NB4 (cell line): Measurements from ENCODE around the gene AKAP7.

Experiments used
- DNase-seq: peaks from one replicate; pipeline ENCODE4 v3.0.0; 2010; ENCODE audit warnings: low read depth
- H3K4me3 ChIP-seq: one replicate; pipeline ENCODE4 v1.5.1; 2011; ENCODE audit warnings: mild to moderate bottlenecking, low read depth, low read length, moderate library complexity
- MYC ChIP-seq: IDR thresholded peaks from 2 replicates; pipeline ENCODE4 v1.6.1; 2011; ENCODE audit warnings: low read depth, low read length
- POLR2A ChIP-seq: IDR thresholded peaks from 2 replicates; pipeline ENCODE4 v1.6.1; 2011; ENCODE audit warnings: mild to moderate bottlenecking; ENCODE audit not compliant: insufficient read length; ENCODE audit errors: extremely low read depth
- TF ChIP-seq, protein P1 (sequence below): IDR thresholded peaks from one replicate; pipeline ENCODE4 v1.5.1; 2012; ENCODE audit warnings: low read depth, low read length
- TF ChIP-seq, protein P2 (sequence below): IDR thresholded peaks from 2 replicates; pipeline ENCODE4 v1.6.1; 2011; ENCODE audit warnings: low read depth, low read length

AKAP7 gene

DNA sequence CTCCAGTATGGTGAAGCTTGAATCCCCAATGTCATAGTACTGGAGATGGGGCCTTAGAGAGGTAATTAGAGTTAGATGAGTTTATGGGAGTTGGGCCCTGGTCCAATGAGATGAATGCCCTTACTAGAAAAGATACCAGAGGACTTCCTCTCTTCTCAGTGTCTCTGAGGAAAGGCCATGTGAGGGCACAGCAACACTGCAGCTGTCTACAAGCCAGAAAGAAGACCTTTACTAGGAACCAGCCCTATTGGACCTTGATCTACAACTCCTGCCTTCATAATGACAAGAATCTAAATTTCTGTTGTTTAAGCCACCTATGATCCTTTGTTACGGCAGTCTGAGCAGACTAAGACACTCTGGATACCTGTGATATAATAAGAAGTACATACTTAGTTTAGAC is 31.4 kb upstream of the AKAP7 start:
- H3K4me3 ChIP-seq, result no peak overlapping the region
- TF ChIP-seq, protein P1, sequence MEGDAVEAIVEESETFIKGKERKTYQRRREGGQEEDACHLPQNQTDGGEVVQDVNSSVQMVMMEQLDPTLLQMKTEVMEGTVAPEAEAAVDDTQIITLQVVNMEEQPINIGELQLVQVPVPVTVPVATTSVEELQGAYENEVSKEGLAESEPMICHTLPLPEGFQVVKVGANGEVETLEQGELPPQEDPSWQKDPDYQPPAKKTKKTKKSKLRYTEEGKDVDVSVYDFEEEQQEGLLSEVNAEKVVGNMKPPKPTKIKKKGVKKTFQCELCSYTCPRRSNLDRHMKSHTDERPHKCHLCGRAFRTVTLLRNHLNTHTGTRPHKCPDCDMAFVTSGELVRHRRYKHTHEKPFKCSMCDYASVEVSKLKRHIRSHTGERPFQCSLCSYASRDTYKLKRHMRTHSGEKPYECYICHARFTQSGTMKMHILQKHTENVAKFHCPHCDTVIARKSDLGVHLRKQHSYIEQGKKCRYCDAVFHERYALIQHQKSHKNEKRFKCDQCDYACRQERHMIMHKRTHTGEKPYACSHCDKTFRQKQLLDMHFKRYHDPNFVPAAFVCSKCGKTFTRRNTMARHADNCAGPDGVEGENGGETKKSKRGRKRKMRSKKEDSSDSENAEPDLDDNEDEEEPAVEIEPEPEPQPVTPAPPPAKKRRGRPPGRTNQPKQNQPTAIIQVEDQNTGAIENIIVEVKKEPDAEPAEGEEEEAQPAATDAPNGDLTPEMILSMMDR, result no peak
- TF ChIP-seq, protein P2, sequence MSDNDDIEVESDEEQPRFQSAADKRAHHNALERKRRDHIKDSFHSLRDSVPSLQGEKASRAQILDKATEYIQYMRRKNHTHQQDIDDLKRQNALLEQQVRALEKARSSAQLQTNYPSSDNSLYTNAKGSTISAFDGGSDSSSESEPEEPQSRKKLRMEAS, result no peak
- TF ChIP-seq POLR2A (no peak), MYC (no peak)
- no peak for DNase-seq

DNA sequence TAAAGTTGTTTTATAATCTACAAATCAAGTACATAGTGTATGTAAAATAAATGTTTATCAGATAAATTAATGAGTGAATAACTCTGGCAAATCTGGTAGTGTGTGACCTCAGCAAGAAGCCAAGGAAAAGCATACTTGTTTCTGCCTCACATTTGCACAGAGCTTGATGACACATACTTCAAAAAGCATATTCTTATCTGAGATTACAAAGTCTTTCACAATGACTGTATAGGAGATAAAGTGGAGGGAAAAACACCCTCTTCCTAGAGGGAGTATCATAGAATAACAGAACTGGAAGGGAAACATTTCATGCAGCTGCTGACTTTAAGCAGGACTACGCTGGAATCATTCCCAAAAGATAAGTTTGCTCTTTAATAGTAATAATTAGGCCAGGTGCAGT is 28.1 kb upstream of the AKAP7 start:
- H3K4me3 ChIP-seq, result no peak overlapping the region
- no peak for DNase-seq
- TF ChIP-seq, protein P1, result no peak
- TF ChIP-seq, protein P2, result no peak

DNA sequence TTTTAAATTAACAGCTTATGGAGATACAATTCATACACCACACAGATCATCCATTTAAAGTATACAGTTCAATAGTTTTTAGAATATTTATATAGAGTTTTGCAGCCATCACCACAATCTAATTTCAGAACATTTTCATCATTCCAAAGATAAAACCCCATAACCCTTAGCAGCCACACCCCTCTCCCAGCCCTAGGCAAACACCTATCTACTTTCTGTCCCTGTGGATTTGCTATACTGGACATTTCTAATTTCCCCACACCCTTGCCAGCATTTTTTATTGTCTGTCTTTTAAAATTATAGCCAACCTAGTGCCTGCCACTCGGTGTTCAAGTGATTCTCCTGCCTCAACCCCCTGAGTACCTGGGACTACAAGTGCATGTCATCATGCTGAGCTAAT is 23.0 kb upstream of the AKAP7 start:
- H3K4me3 ChIP-seq, result no peak overlapping the region
- DNase-seq, result no peak
- TF ChIP-seq, protein P2, result no peak
- TF ChIP-seq MYC (no peak), POLR2A (no peak)
- TF ChIP-seq, protein P1, result no peak

DNA sequence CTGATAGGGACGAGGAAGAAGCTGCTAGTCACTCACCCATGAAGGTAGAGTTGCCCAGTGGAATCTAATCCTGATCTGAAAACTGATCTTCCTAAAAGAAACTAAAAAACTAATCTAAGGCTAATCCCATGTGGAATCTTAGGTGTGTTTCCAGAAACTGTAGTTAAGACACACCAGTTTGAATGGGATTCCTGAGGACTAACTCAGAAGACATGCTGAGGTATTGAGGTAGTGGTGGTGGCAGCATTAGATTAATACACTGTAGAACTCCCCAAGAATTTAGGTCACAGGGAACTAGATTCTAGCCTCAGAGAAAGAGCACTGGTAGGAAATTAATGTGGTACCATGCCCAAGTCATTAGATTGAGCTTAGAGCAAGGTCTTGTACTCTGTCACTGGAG is 19.6 kb upstream of the AKAP7 start:
- no peak overlapping the region for H3K4me3 ChIP-seq
- DNase-seq, result no peak
- no peak for TF ChIP-seq MYC
- TF ChIP-seq, protein P1, result no peak
- TF ChIP-seq, protein P2, result no peak
- TF ChIP-seq POLR2A, result no peak

DNA sequence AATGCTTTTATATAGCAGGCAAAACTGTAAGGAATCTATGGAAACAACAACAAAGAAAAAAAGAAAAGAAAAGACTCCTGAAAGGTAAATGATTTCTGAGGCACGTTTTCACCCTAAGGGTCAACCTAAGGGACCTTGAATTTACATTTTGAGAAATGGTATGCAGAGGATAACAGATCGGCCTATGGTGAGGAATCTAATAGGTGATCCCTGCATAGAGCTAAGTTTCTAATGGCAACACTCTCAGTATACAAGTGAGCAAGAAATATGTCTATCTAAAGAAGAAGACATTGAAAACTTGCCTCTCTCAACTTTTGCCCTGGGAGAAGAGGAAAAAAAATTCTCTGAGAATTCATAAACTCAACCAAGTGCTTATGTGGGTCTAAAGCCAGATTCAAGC is 18.9 kb upstream of the AKAP7 start:
- no peak for DNase-seq
- no peak for TF ChIP-seq POLR2A
- TF ChIP-seq, protein P2, result no peak
- TF ChIP-seq MYC, result no peak
- TF ChIP-seq, protein P1, result no peak
- no peak overlapping the region for H3K4me3 ChIP-seq
